H1 (cell line): ENCODE measurements around the gene ARSK.

Experiments used
- EP300 ChIP-seq, 2 experiments: IDR thresholded peaks; 1 replicate in 1 of 2; 2 replicates in 1 of 2; pipeline ENCODE4 v1.6.1; 2011 to 2012; ENCODE audit warnings: low read depth in 2 of 2, low read length in 2 of 2, mild to moderate bottlenecking in 2 of 2, borderline replicate concordance in 1 of 2, inconsistent platforms in 1 of 2, moderate library complexity in 1 of 2
- EZH2 ChIP-seq: fragments of 200-600 bp; sonication (generic); IDR thresholded peaks from 2 replicates; pipeline ENCODE4 v1.7.1; 2012; ENCODE audit warnings: low read depth, mild to moderate bottlenecking, moderate library complexity, low read length, inconsistent platforms; ENCODE audit not compliant: severe bottlenecking
- GTF2F1 ChIP-seq: IDR thresholded peaks from 2 replicates; pipeline ENCODE4 v1.6.1; 2012; ENCODE audit warnings: low read depth, low read length, improper control_type of control experiment, borderline replicate concordance
- NANOG ChIP-seq: IDR thresholded peaks from 2 replicates; pipeline ENCODE4 v1.6.1; 2011; ENCODE audit warnings: low read length, low read depth, mild to moderate bottlenecking, inconsistent platforms; ENCODE audit not compliant: insufficient read depth, poor library complexity, severe bottlenecking
- POLR2A ChIP-seq, 2 experiments: IDR thresholded peaks; 1 replicate in 1 of 2; 2 replicates in 1 of 2; pipeline ENCODE4 v1.6.1; 2011; ENCODE audit warnings: low read depth in 2 of 2, low read length in 2 of 2, mild to moderate bottlenecking in 2 of 2; ENCODE audit errors: control extremely low read depth in 1 of 2
- TAF1 ChIP-seq: IDR thresholded peaks from 2 replicates; pipeline ENCODE4 v1.6.1; 2011; ENCODE audit warnings: mild to moderate bottlenecking, low read depth, low read length
- YY1 ChIP-seq: IDR thresholded peaks from 2 replicates; pipeline ENCODE4 v1.6.1; 2011; ENCODE audit warnings: low read depth, mild to moderate bottlenecking, low read length
- TF ChIP-seq, protein P1 (sequence below), 3 experiments: IDR thresholded peaks; 1 replicate in 2 of 3; 2 replicates in 1 of 3; pipeline versions ENCODE4 v1.5.1 to v1.6.1; 2011; ENCODE audit warnings: low read length in 3 of 3, mild to moderate bottlenecking in 3 of 3, inconsistent platforms in 2 of 3, low read depth in 1 of 3, moderate library complexity in 1 of 3; ENCODE audit not compliant: insufficient read depth in 1 of 3; ENCODE audit errors: control extremely low read depth in 1 of 3

DNA sequence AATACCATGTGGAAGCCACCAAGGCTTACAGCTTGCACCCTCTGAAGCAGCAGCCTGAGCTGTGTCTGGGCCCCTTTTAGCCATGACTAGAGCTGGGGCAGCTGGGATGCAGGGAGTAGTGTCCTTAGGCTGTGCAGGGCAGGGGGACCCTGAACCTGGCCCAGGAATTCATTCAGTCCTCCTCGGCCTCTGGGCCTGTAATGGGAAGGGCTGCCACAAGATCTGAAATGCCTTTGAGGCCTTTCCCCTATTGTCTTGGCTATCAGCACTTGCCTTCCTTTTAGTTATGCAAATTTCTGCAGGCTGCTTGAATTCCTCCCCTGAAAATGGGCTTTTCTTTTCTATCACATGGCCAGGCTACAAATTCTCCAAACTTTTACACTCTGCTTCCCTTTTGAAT, 74.0 kb downstream of the ARSK start:
- TF ChIP-seq, protein P1, sequence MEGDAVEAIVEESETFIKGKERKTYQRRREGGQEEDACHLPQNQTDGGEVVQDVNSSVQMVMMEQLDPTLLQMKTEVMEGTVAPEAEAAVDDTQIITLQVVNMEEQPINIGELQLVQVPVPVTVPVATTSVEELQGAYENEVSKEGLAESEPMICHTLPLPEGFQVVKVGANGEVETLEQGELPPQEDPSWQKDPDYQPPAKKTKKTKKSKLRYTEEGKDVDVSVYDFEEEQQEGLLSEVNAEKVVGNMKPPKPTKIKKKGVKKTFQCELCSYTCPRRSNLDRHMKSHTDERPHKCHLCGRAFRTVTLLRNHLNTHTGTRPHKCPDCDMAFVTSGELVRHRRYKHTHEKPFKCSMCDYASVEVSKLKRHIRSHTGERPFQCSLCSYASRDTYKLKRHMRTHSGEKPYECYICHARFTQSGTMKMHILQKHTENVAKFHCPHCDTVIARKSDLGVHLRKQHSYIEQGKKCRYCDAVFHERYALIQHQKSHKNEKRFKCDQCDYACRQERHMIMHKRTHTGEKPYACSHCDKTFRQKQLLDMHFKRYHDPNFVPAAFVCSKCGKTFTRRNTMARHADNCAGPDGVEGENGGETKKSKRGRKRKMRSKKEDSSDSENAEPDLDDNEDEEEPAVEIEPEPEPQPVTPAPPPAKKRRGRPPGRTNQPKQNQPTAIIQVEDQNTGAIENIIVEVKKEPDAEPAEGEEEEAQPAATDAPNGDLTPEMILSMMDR (IDR thresholded peaks at IDR 0.05; ENCODE audit: control extremely low read depth in 1 of 3, insufficient read depth in 1 of 3, low read depth in 1 of 3, low read length in 3 of 3), result no peak
- TF ChIP-seq EZH2 (no peak), GTF2F1 (no peak), EP300 (IDR thresholded peaks at IDR 0.05; ENCODE audit: borderline replicate concordance in 1 of 2, low read depth in 2 of 2, low read length in 2 of 2) (no peak), YY1 (no peak), NANOG (peak; percentile 42), POLR2A (IDR thresholded peaks at IDR 0.05; ENCODE audit: control extremely low read depth in 1 of 2, low read depth in 2 of 2, low read length in 2 of 2) (no peak), TAF1 (no peak)
